Stomach (tissue), 9 donors: Measurements from ENCODE around the gene RPS5. TPM values are rescaled to one million over a fixed set of nuclear protein-coding genes. Genes with fewer than 3 reads are reported as not detected.
"Not testable (repeated sequence)": the region's sequence is repeated elsewhere in the genome, so short reads cannot be mapped to it uniquely, and the experiment has no call there.

Experiments used
- DNase-seq, 2 donors: peaks; one replicate each; pipeline versions ENCODE4 v3.0.0 to v3.0.0-alpha.2; 2013 to 2019
- H3K27ac ChIP-seq, 5 donors: fragments of 200-600 bp in 4 of 5; sonication (generic) in 4 of 5; one replicate each; pipeline ENCODE4 v1.5.1; 2013 to 2019; ENCODE audit warnings: mild to moderate bottlenecking in 1 of 5, moderate library complexity in 1 of 5
- H3K27me3 ChIP-seq, 3 donors: fragments of 200-600 bp; sonication (generic); one replicate each; pipeline ENCODE4 v1.5.1; 2017 to 2019; ENCODE audit warnings: mixed run types in 1 of 3
- H3K36me3 ChIP-seq, 4 donors: fragments of 200-600 bp; sonication (generic); 1 replicate in 3 of 4; 2 replicates in 1 of 4; pipeline ENCODE4 v1.5.1; 2016 to 2019
- H3K4me1 ChIP-seq, 4 donors: fragments of 200-600 bp; sonication (generic); one replicate each; pipeline ENCODE4 v1.5.1; 2016 to 2019
- H3K4me3 ChIP-seq, 4 donors: fragments of 200-600 bp; sonication (generic) in 3 of 4; one replicate each; pipeline ENCODE4 v1.5.1; 2016 to 2019; ENCODE audit warnings: mild to moderate bottlenecking in 1 of 4
- H3K9me3 ChIP-seq, 4 donors: fragments of 200-600 bp; sonication (generic); one replicate each; pipeline ENCODE4 v1.5.1; 2016 to 2019
- EP300 ChIP-seq: sonication (generic); formaldehyde crosslinking; IDR thresholded peaks from one replicate; pipeline ENCODE4 v1.6.1; 2017; ENCODE audit warnings: antibody characterized with exemption
- POLR2A ChIP-seq, 4 donors: fragments of 450-650 bp; IDR thresholded peaks; one replicate each; pipeline ENCODE4 v1.6.1; 2016; ENCODE audit warnings: antibody characterized with exemption in 4 of 4, control low read depth in 2 of 4, mild to moderate bottlenecking in 1 of 4, moderate library complexity in 1 of 4
- POLR2AphosphoS5 ChIP-seq, 3 donors: sonication (generic); formaldehyde crosslinking; IDR thresholded peaks; one replicate each; pipeline ENCODE4 v1.6.1; 2016; ENCODE audit warnings: antibody characterized with exemption in 3 of 3
- WGBS, 5 donors: extraction: QIAGEN DNeasy Blood & Tissue Kit in 3 of 5; methylation state at CpG; one replicate each; pipeline versions ENCODE4 v1.1.5 to v1.1.7; 2013 to 2018; 5-methylcytosine and 5-hydroxymethylcytosine counted together
- intact Hi-C: fragments of 100-400 bp; cut with DNase I; formaldehyde crosslinking; loops from one replicate; pipeline ENCODE4 v1.15.1; 2023; ENCODE audit warnings: low total_unique reads
- polyA plus RNA-seq, 3 donors: library from polyadenylated mRNA; stranded (reverse); fragments of 200-250 nt; gene quantifications; one replicate each; pipeline ENCODE4 v1.2.3, GENCODE V29; 2013
- total RNA-seq, 5 donors: library from RNA; depleted of rRNA; stranded (reverse); fragments of >200 nt; gene quantifications; one replicate each; pipeline versions ENCODE4 v1.1.0 to v1.2.3, GENCODE V29; 2014 to 2016
- TF ChIP-seq, protein P1 (sequence below), 7 experiments: fragments of 450-650 bp in 4 of 7; fragments of 200-600 bp in 3 of 7; sonication (generic) in 3 of 7; IDR thresholded peaks; one replicate each; pipeline ENCODE4 v1.5.1; 2016 to 2019; ENCODE audit warnings: antibody characterized with exemption in 7 of 7, control low read depth in 2 of 7, mild to moderate bottlenecking in 1 of 7
- donor health status: healthy with polysubstance abuse.
- donor health status: Bipolar disorder and iron deficiency.
- donor health status: healthy.

RPS5 gene
- total and polyA plus RNA-seq, 8 donors = 801 to 2,322 (median 1,502) TPM

DNA sequence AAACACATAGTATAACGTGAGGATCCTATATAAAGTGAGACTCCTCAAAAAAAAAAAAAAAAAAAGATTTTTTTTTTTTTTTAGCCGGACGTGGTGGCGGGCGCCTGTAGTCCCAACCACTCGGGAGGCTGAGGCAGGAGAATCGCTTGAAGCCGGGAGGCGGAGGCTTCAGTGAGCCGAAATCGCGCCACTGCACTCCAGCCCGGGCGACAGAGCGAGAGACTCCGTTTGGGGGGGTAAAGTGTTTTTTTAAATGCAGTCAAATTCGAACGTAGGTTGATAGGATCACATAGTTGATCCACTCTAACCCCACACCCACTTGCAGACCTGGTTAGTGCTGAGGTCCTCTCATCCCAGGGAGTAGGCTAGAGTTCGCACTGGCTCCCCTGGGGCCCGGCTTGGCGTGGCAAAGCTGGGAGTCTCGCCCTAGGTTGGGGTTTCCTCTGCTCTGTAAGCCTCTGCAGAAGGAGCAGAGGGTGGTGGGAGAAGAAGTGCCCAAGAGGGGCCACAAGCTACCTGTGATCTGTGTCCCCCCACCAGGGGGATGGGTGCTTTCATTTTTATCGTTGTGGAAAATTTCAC is 14.9 kb downstream of the RPS5 start:
- no peaks in the 10 kb centered on the region for H3K9me3 ChIP-seq
- 14 to 43% (median 24%) methylated on average over 14 to 23 of the region's 23 CpGs for WGBS, 5 donors
- intact Hi-C loops = no loop called here
- peak overlapping the region in 3 of 5 donors; percentile 78 to 88 (median 87) for H3K27ac ChIP-seq
- H3K27me3 ChIP-seq = peaks cover 1 to 16% (median 3%) of the 10 kb centered on the region in 3 donors
- TF ChIP-seq EP300 = no peak
- TF ChIP-seq POLR2A (IDR thresholded peaks at IDR 0.05) = no peak
- no peak for TF ChIP-seq POLR2AphosphoS5 (IDR thresholded peaks at IDR 0.05)
- TF ChIP-seq, protein P1, sequence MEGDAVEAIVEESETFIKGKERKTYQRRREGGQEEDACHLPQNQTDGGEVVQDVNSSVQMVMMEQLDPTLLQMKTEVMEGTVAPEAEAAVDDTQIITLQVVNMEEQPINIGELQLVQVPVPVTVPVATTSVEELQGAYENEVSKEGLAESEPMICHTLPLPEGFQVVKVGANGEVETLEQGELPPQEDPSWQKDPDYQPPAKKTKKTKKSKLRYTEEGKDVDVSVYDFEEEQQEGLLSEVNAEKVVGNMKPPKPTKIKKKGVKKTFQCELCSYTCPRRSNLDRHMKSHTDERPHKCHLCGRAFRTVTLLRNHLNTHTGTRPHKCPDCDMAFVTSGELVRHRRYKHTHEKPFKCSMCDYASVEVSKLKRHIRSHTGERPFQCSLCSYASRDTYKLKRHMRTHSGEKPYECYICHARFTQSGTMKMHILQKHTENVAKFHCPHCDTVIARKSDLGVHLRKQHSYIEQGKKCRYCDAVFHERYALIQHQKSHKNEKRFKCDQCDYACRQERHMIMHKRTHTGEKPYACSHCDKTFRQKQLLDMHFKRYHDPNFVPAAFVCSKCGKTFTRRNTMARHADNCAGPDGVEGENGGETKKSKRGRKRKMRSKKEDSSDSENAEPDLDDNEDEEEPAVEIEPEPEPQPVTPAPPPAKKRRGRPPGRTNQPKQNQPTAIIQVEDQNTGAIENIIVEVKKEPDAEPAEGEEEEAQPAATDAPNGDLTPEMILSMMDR (IDR thresholded peaks at IDR 0.05) = no peak
- peak in 1 of 2 donors; percentile 24 for DNase-seq
- peaks cover 17 to 35% (median 25%) of the 10 kb centered on the region in 4 donors for H3K4me1 ChIP-seq
- no peaks in the 10 kb centered on the region for H3K36me3 ChIP-seq
- H3K4me3 ChIP-seq = peak overlapping the region; percentile 58 to 71 (median 60)

DNA sequence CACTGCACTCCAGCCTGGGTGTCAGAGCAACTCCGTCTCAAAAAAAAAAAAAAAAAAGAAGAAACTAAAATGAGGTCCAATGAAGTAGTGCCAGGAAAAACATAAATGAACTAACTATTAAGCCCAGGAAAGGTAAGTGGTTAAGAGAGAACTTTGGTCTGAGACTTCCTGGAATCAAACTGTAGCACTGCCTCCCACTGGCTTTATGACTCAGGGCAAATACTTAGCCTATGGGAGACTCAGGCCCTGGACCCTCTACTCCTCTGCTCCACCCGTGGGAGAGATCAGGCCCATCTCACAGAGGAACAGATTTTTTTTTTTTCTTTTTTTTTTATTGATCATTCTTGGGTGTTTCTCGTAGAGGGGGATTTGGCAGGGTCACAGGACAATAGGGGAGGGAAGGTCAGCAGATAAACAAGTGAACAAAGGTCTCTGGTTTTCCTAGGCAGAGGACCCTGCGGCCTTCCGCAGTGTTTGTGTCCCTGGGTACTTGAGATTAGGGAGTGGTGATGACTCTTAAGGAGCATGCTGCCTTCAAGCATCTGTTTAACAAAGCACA is 16.9 kb downstream of the RPS5 start:
- H3K9me3 ChIP-seq, H3K4me3 ChIP-seq, intact Hi-C loops, H3K27me3 ChIP-seq, H3K36me3 ChIP-seq, H3K27ac ChIP-seq: not testable (repeated sequence)
- DNase-seq = peak in 1 of 2 donors; percentile 34
- H3K4me1 ChIP-seq = peaks cover 25 to 45% (median 37%) of the 10 kb centered on the region in 4 donors
- 57 to 75% (median 71%) methylated on average over 3 to 5 of the region's 5 CpGs for WGBS, 5 donors

DNA sequence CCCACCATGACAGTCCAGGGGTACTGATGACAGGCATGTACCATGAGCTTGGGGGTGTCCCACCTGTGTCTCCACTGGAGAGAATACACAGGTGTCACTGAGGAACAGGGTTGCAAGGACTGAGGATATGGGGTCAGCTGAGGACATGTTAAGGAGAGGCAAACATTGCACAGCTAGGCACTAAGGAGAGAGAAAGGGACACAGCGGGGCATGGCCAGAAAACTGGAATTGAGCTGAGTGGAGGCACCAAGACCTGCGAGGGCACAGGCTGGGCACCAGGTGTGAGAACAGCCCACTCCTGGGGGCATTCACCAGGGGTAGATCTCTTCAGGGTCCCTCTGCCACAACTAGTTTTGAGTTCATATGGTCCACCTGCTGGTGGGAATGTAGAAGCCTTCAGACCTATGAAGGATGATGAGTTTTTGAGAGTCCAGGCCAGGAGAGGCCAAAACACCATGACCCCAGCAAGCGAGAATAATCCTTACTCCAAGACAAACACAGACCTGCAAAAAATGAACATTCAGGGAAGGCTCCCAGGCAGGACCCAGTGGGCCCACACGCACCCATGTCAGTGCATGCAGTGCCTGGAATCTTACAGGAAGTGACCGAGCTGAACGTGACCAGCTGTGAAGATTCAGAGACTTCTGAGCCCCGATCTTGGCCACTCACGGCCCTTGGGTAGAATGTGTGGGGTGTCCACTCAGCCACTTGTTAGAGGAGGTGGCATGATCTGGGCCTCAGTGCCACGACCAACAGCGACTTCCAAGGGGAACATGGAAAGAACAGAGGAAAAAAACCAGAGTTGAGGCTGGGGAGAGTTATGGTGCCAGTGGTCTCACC is 20.0 kb downstream of the RPS5 start:
- H3K4me1 ChIP-seq = peaks cover 10 to 35% (median 33%) of the 10 kb centered on the region in 4 donors
- no peak for TF ChIP-seq POLR2A (IDR thresholded peaks at IDR 0.05)
- no peak for TF ChIP-seq POLR2AphosphoS5 (IDR thresholded peaks at IDR 0.05)
- TF ChIP-seq, protein P1 (IDR thresholded peaks at IDR 0.05) = peak in 2 of 7 experiments; percentile 11 to 13
- 54 to 68% (median 67%) methylated on average over 10 of the region's 10 CpGs for WGBS, 5 donors

DNA sequence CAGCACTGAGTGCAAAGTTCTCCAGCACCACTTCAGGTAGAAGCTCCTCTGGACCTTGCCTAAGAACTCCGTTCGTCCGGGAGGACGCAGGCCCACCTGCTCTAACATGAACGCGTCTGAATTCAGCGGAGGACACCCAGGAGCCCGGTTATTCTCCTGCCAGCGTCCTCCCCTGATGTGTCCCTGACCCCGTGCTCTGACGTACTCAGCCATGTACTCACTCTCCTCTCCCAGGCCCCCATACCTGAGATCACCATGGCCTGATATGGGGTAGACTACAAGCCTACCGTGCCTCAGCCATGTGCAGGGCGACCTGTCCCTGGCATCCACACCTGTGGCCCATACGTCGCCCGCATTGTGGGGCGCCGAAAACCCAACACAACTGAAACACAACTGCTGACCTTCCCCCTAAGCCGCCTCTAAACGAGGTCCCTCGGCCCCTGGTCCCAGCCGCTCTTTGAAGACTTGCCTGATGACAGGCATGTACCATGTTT is 20.6 kb downstream of the RPS5 start:
- WGBS, 5 donors = 11 to 20% (median 12%) methylated on average over 17 to 22 of the region's 22 CpGs
- Histone ChIP-seq H3K27ac (peak overlapping the region; percentile 87 to 92 (median 91)), H3K36me3 (peaks cover 0 to 4% (median 0%) of the 10 kb centered on the region in 4 donors), H3K4me3 (peak overlapping the region; percentile 70 to 83 (median 78)), H3K4me1 (peaks cover 8 to 31% (median 29%) of the 10 kb centered on the region in 4 donors), H3K9me3 (no peaks in the 10 kb centered on the region), H3K27me3 (no peaks in the 10 kb centered on the region)
- intact Hi-C loops = no loop called here
- DNase-seq = peak in 1 of 2 donors; percentile 65
- TF ChIP-seq POLR2A (IDR thresholded peaks at IDR 0.05) (no peak), EP300 (no peak)
- TF ChIP-seq, protein P1 (IDR thresholded peaks at IDR 0.05) = no peak

More for the DNA sequence above, 20.0 kb downstream of the RPS5 start:
- H3K9me3 ChIP-seq = no peaks in the 10 kb centered on the region
- intact Hi-C loops = no loop called here
- no peaks in the 10 kb centered on the region for H3K36me3 ChIP-seq
- no peaks in the 10 kb centered on the region for H3K27me3 ChIP-seq
- DNase-seq = peak in 1 of 2 donors; percentile 36
- peak overlapping the region in 3 of 5 donors; percentile 91 to 92 (median 92) for H3K27ac ChIP-seq
- peak overlapping the region; percentile 70 to 83 (median 78) for H3K4me3 ChIP-seq
